NCI-H2171 (cell line): Measurements from ENCODE around the gene PIP4K2A.

ENCODE experiments used
- DNase-seq: peaks from one replicate; lab custom pipeline; 2025; lab: John Stamatoyannopoulos, UW

PIP4K2A gene

GRCh38 chr10:22620140-22620857 lies 94.1 kb downstream of the PIP4K2A start:
- no peak for DNase-seq

- no peak for DNase-seq
Measured at GRCh38 chr10:22619101-22619500, 95.3 kb downstream of the PIP4K2A start.

DNA sequence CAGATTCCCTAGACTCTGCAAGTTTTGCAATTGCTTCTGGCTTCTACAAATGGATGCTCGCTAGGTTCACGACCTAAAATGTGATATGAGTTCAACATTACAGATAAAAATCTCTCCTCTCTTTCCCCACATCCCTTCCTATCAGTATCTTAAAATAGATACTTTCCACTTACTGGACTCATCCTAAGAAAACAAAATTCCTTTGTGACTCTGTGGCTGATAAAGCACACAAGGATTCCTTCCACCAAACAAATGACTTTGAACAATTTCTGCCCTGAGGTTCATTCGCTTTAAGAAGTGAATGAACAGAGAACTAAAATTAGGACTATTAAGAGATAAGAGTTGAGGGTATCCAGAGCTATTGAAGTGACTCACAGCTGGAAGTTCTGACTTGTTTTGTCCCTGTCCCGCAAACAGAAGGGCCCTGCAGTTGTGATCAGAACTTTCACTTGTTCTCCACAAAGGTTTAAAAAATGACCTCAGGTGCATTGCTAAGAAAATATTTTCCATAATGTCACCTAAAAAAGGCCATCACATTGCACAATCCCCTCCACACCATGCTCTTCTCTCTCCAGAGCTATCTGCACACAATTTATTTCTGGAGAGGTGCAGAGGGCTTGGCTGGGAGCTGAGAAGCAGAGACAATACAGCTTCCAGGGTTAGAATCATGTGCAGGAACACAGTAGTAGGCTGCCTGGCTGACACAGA lies 96.1 kb downstream of the PIP4K2A start:
- no peak for DNase-seq

- DNase-seq: no peak
Measured at GRCh38 chr10:22617516-22617915, 96.9 kb downstream of the PIP4K2A start.

GRCh38 chr10:22617051-22617450 lies 97.3 kb downstream of the PIP4K2A start:
- DNase-seq: no peak

GRCh38 chr10:22615819-22616499 lies 98.4 kb downstream of the PIP4K2A start:
- DNase-seq: no peak

DNA sequence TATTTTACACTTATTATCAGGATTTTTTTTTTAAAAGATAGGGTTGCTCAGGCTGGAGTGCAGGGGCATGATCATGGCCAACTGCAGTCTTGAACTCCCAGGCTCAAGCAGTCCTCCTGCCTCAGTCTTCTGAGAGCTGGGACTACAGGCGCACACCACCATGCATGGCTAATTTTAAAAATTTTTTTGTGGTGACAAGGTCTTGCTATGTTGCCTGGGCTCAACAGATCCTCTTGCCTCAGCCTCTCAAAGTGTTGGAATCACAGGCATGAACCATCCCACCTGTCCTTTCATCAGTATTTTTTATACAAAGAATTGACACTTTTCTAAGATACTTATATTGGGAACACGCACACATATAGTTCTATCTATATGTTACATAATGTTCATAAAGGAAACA lies 99.3 kb downstream of the PIP4K2A start:
- DNase-seq: no peak

- DNase-seq: no peak
Measured at GRCh38 chr10:22613011-22613410, 101.4 kb downstream of the PIP4K2A start.

- DNase-seq: no peak
Measured at GRCh38 chr10:22612318-22612717, 102.1 kb downstream of the PIP4K2A start.

- DNase-seq: no peak
Measured at GRCh38 chr10:22611425-22612115, 102.8 kb downstream of the PIP4K2A start.

DNA sequence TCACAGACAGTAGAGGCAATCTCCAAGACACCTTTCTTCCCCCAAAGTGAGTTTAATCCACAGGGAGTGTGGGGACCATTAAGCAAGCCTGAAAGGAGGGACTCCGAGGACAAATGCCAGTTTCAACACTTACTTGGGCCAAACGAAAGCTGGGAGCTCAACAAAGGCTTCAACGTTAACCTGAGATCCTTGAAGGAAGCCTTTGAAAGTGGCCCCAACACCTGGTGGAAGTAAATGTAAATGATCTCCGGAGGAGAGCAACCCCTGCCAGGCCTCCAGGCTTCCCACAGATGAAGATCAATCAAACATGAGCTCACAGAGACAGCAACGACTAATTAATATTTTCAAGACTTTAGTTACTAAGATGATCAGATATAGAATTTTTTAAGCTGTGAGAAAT lies 103.8 kb downstream of the PIP4K2A start:
- DNase-seq: no peak

DNA sequence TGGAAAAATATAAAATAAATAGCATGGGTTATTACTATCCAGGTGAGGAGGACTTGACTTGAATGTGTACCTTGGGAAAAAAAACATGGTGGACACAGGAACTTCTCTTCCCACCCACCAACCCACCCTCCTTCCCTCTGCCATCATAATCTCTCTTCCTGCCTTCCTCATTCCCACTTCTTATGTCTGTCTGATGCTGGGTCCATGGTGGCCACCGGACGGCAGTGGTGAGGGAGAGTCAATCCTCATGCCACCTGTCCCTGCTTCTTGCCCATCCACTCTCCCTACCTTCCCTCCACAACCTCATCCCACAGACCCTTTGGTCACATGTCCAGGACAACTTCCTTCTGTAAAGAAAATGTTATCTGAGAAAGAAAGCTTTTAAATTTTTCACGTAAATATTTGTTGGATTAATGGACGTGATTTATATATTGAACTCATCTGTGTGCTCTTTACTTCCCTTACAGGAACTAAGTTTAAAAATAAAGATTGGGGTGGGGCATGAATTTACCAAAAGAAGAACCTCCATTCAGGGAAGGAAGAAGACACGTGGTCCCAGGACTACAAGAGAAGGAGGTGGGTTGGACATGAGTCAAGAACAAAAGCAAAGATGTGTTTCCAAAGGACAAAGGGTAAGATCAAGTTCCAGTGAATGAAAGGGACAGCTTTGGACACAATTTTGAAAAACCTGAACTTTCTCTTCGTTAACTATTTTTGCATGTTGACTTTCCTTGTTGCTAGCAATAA lies 104.5 kb downstream of the PIP4K2A start:
- DNase-seq: no peak

- DNase-seq: peak; percentile 40
Measured at GRCh38 chr10:22609251-22609650, 105.1 kb downstream of the PIP4K2A start.

DNA sequence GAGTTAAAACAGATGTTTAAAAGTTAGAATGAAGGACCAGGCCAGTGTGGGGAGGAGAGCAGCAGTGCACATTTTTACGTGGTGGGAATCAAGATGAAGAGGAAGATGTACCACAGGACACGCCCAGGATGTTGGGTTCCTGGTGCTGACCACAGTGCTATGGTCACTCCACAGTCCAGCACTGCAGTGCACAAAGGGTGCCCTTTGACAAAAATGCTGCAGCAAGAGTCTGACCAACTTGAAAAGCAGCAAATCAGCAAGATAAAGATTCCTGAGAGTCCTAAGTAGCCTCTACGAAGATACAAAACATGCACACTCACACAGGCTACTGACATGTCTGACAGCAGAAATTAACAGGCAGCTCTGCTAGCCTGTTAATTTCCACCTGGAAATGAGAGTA lies 107.1 kb downstream of the PIP4K2A start:
- DNase-seq: no peak

DNA sequence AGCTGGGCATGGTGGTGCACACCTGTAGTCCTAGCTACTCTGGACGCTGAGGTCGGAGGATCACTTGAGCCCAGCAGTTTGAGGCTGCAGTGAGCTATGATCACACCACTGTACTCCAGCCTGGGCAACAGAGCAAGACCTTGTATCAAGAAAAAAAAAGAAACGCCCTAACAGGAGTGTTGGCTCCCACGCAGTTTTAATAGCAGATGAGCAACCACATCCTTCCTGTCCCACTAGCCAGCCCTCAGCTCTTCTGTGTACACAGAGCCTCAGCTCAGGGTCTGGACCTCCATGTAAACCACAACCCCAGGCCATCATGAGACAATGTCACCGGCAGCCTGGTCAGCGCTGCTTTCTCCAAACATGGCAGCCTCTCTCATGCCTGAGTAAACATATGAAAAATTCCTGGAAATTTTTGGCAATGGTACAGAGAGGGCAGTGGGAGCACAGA lies 108.2 kb downstream of the PIP4K2A start:
- no peak for DNase-seq

- no peak for DNase-seq
Measured at GRCh38 chr10:22605168-22605567, 109.2 kb downstream of the PIP4K2A start.

GRCh38 chr10:22604344-22605126 lies 109.8 kb downstream of the PIP4K2A start:
- DNase-seq: no peak

GRCh38 chr10:22603581-22603980 lies 110.8 kb downstream of the PIP4K2A start:
- no peak for DNase-seq

DNA sequence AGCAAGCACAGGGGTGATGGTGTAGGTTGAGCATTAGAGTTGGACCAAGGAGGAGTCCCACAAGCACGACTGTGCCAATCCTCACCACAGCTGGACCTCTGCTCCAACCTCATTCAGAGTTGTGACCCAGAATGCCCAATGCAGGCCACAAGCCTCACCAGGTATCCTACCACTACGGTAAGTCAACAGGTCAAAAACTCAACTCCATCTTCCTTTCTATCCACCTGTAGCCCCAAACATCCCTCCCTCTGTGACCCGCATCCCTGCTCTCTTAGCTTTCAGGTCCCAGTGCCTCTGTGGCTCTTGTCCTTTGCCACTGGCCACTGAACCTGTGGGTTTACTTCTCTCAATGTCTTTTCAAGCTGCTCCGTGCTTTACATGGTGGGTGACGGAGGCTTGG lies 112.8 kb downstream of the PIP4K2A start:
- no peak for DNase-seq

DNA sequence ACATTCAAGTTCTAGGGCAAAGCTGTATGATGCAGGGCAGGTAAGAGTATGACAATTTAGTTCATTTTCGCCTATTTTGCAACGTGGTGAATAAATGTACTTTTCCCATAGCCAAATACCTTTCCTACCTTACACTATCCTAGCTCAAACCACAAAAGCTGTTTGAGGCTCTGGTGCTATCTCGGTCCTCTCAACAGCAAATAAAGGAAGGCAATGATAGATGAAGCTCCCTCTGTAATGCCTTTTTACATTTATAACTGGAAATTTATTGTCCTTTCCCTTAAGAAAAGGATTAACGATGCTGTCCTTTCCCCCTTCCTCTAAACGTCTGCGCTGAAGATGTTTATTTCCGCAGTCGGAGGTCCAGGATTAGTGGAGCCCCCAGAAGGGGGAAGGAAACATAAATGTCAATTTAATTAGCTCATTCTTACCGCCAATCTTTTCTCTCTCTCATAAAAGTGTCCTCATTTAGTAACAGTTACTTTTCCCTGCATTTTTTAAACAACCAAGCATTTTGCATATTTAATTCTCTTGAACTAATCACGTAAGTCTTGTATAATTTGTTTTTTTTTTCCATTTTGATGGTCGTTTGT lies 114.6 kb downstream of the PIP4K2A start:
- DNase-seq: no peak
